HG03060 (cell line): ENCODE data around the gene ZNF790.
A peak's percentile ranks its signal among the peaks of the same experiment; 100 is the strongest.

Source experiments
- ATAC-seq: cut with Tn5 transposase; IDR thresholded peaks from one replicate; pipeline ENCODE4 v1.9.1; 2021; ENCODE audit warnings: low read depth, moderate number of reproducible peaks; ENCODE audit not compliant: unreplicated experiment

ZNF790 gene

DNA sequence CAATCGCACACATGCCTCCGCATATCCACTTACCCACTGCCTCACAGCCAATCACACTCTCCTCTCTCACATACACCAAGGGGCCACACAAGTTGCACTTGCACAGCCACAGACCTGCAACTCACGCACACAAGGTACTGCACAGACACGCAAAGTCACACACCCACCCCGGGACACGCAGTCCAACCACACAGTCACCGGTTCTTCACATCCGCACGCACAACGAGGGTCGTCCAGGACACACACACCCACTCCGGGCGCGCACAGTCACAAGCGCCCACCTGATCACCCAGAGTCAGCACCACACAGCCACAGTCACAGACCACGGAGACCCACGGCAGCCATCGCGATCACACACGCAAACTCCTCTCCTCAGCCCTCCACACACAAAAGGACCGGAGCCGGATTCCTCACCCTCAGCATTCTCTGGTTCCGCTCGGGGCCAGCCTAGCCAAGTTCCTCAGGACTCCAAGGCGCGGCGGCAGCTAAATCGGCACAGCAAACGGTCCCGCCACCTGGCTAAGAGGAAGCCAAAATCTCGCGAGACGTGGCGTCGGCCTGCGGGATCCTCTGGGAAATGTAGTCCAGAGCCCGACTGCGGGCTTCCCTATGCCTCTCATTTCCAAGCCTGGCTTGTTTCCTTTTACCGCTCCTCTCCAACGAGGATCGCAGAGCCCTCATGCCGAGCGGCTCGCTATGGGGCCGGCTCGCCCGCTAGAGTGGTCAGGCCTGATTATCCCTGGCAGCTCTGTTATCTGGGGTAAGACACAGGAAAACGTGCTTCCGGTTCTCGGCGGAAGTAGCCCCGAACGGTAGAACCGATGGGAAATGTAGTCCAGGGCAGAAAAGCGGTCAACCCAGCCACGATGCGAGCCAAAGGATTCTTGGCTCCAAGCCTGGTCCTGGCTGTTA lies 65.6 kb downstream of the ZNF790 start, which contains the start of gene ZNF850:
ZNF850 (minus strand) TSS at position 497 of the 912 bp plus-strand sequence. CDS start 10,201 bp downstream, outside the sequence.
- peak; percentile 82 for ATAC-seq

DNA sequence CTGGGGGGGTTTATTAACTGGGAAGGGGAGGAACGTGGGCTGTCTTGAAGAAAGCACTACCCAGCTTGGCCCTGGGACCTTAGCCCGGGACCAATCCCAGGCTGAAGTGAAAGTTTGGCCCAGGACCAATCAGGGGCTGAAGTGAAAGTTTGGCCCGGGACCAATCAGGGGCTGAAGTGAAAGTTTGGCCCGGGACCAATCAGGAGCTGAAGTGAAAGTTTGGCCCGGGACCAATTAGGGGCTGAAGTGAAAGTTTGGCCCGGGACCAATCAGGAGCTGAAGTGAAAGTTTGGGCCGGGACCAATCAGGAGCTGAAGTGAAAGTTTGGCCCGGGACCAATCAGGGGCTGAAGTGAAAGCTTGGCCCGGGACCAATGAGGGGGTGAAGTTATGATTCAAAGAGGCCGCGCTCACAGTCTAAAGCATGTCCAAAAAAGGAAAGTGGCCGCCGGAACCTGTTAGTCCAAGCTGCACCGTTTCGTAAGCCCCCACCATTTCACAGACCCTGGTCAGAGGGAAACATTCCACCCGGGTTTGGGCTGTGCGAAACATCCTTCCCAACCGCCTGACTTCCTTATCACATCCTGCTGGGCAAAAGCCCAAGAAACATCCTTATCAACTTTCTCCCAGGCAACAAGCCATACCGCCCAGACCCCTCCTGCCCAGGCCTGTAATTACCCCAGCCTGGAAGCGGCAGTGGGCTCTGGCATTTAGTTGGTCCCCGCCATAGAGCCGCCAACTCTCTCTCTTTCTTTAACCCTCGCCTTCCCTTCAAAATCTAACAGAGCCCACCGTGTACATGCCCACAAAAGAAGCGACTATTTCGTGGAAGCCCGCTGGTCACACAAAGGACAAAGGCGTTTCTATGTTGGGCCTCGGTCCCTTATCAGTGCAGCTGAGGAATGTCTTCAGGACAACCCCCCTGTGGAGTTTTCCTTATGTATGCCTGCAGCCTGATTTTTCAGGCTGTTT lies 66.6 kb downstream of the ZNF790 start:
- ATAC-seq: no peak
